GM19193 (cell line): ENCODE results near the gene STXBP3.

Experiments used
- POLR2A ChIP-seq: IDR thresholded peaks from 4 replicates; pipeline ENCODE4 v1.6.1; 2011; ENCODE audit not compliant: insufficient read depth, insufficient read length; ENCODE audit errors: extremely low read depth

Gene STXBP3

GRCh38 chr1:108746382-108747170 is at the start of gene STXBP3:
Gene STXBP3, plus strand, starts transcription at chr1:108746674. Its CDS starts 64 bp downstream, at chr1:108746738.
- peak; percentile 95 for TF ChIP-seq POLR2A

GRCh38 chr1:108699375-108700332 is 46.8 kb upstream of the STXBP3 start:
- no peak for TF ChIP-seq POLR2A

GRCh38 chr1:108701176-108701849 is 45.2 kb upstream of the STXBP3 start:
- TF ChIP-seq POLR2A = no peak

- no peak for TF ChIP-seq POLR2A
Measured at GRCh38 chr1:108703939-108704338, 42.5 kb upstream of the STXBP3 start.

GRCh38 chr1:108704496-108704895 is 42.0 kb upstream of the STXBP3 start:
- TF ChIP-seq POLR2A = no peak

- TF ChIP-seq POLR2A = no peak
Measured at GRCh38 chr1:108706643-108707042, 39.8 kb upstream of the STXBP3 start.

GRCh38 chr1:108708691-108709660 is 37.5 kb upstream of the STXBP3 start:
- TF ChIP-seq POLR2A = no peak

- TF ChIP-seq POLR2A = no peak
Measured at GRCh38 chr1:108712606-108713150, 33.8 kb upstream of the STXBP3 start, which contains the start of gene FNDC7. Gene FNDC7, plus strand, starts transcription at chr1:108712908. Its CDS starts 26 bp downstream, at chr1:108712934.

- no peak for TF ChIP-seq POLR2A
Measured at GRCh38 chr1:108715932-108716331, 30.5 kb upstream of the STXBP3 start.

GRCh38 chr1:108716437-108717230 is 29.8 kb upstream of the STXBP3 start:
- no peak for TF ChIP-seq POLR2A

GRCh38 chr1:108717774-108718316 is 28.6 kb upstream of the STXBP3 start:
- TF ChIP-seq POLR2A = no peak

GRCh38 chr1:108718927-108719655 is 27.4 kb upstream of the STXBP3 start:
- no peak for TF ChIP-seq POLR2A
